Fibroblast of mammary gland (primary cell): ENCODE measurements around the gene TOM1L2.

Experiments used
- DNase-seq: peaks from one replicate; pipeline ENCODE4 v3.0.0-alpha.2; 2010; ENCODE audit warnings: low read depth
- H3K4me3 ChIP-seq: 2 replicates; pipeline ENCODE4 v1.5.1; 2011; ENCODE audit warnings: low read depth, mild to moderate bottlenecking, low read length, moderate library complexity; ENCODE audit not compliant: control insufficient read depth
- TF ChIP-seq, protein P1 (sequence below): conservative IDR thresholded peaks from 2 replicates; pipeline ENCODE4 v1.5.1; 2011; ENCODE audit warnings: low read depth, low read length, inconsistent platforms; ENCODE audit not compliant: control insufficient read depth, insufficient read depth

Gene TOM1L2

DNA sequence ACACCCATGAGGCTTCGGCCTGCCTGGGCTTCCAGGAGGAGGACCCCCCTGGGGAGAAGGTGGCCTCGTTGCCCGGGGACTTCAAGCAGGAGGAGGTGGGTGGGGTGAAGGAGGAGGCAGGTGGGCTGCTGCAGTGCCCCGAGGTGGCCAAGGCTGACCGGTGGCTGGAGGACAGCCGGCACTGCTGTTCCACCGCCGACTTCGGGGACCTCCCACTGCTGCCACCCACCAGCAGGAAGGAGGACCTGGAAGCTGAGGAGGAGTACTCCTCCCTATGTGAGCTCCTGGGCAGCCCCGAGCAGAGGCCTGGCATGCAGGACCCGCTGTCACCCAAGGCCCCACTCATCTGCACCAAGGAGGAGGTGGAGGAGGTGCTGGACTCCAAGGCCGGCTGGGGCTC lies 176.9 kb downstream of the TOM1L2 start:
- TF ChIP-seq, protein P1, sequence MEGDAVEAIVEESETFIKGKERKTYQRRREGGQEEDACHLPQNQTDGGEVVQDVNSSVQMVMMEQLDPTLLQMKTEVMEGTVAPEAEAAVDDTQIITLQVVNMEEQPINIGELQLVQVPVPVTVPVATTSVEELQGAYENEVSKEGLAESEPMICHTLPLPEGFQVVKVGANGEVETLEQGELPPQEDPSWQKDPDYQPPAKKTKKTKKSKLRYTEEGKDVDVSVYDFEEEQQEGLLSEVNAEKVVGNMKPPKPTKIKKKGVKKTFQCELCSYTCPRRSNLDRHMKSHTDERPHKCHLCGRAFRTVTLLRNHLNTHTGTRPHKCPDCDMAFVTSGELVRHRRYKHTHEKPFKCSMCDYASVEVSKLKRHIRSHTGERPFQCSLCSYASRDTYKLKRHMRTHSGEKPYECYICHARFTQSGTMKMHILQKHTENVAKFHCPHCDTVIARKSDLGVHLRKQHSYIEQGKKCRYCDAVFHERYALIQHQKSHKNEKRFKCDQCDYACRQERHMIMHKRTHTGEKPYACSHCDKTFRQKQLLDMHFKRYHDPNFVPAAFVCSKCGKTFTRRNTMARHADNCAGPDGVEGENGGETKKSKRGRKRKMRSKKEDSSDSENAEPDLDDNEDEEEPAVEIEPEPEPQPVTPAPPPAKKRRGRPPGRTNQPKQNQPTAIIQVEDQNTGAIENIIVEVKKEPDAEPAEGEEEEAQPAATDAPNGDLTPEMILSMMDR = no peak
- H3K4me3 ChIP-seq = no peak overlapping the region
- DNase-seq = no peak

DNA sequence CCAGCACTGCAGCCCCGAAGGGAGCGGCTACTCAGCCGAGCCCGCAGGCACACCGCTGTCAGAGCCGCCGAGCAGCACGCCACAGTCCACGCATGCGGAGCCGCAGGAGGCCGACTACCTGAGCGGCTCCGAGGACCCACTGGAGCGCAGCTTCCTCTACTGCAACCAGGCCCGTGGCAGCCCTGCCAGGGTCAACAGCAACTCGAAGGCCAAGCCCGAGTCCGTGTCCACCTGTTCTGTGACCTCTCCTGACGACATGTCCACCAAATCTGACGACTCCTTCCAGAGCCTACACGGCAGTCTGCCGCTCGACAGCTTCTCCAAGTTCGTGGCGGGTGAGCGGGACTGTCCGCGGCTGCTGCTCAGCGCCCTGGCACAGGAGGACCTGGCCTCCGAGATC lies 177.8 kb downstream of the TOM1L2 start:
- TF ChIP-seq, protein P1 = no peak
- DNase-seq = no peak
- no peak overlapping the region for H3K4me3 ChIP-seq
